Neural cell (in vitro differentiated cells): ENCODE measurements around the gene DRD1.
"Not testable (repeated sequence)": the region's sequence is repeated elsewhere in the genome, so short reads cannot be mapped to it uniquely, and the experiment has no call there.

ENCODE experiments used
- EZH2 ChIP-seq: fragments of 200-600, 300-800 bp; shearing (Covaris generic), sonication (generic); IDR thresholded peaks from 2 replicates; pipeline ENCODE4 v1.6.1; 2014; ENCODE audit warnings: antibody characterized with exemption, low read length, borderline replicate concordance, mild to moderate bottlenecking; ENCODE audit not compliant: insufficient read depth, poor library complexity, severe bottlenecking
- POLR2AphosphoS5 ChIP-seq: IDR thresholded peaks from 2 replicates; pipeline ENCODE4 v1.6.1; 2012
- RAD21 ChIP-seq: fragments of 450-650 bp; conservative IDR thresholded peaks from 2 replicates; pipeline ENCODE4 v1.6.1; 2014; ENCODE audit warnings: antibody characterized with exemption, mild to moderate bottlenecking, moderate library complexity
- SMC3 ChIP-seq: fragments of 450-650 bp; conservative IDR thresholded peaks from 2 replicates; pipeline ENCODE4 v1.6.1; 2014; ENCODE audit warnings: antibody characterized with exemption, mild to moderate bottlenecking, moderate library complexity; ENCODE audit not compliant: poor library complexity
- TAF1 ChIP-seq: IDR thresholded peaks from 2 replicates; pipeline ENCODE4 v1.6.1; 2012; ENCODE audit warnings: low read depth
- TF ChIP-seq, protein P1 (sequence below): fragments of 450-650 bp; IDR thresholded peaks from 2 replicates; pipeline ENCODE4 v1.5.1; 2014; ENCODE audit warnings: antibody characterized with exemption, mild to moderate bottlenecking, moderate library complexity; ENCODE audit not compliant: poor library complexity, severe bottlenecking
- TF ChIP-seq, protein P2 (sequence below): IDR thresholded peaks from 2 replicates; pipeline ENCODE4 v1.6.1; 2012; ENCODE audit warnings: borderline replicate concordance

DNA sequence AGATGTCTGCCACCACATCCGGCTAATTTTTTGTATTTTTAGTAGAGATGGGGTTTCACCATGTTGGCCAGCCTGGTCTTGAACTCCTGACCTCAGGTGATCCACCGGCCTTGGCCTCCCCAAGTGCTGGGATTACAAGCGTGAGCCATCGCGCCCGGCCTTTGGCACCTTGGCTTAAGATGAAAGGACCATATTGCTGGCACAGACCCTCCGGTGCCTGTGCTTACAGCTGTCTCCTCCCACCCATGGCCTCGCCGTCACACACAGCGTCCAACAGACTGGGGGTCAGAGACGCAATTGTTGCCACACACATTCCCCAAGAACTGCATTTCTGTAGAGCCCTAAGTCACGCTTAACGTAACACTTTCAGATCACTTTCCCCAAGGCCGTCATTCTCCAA is 2.4 kb upstream of the DRD1 start:
- TF ChIP-seq, protein P1, sequence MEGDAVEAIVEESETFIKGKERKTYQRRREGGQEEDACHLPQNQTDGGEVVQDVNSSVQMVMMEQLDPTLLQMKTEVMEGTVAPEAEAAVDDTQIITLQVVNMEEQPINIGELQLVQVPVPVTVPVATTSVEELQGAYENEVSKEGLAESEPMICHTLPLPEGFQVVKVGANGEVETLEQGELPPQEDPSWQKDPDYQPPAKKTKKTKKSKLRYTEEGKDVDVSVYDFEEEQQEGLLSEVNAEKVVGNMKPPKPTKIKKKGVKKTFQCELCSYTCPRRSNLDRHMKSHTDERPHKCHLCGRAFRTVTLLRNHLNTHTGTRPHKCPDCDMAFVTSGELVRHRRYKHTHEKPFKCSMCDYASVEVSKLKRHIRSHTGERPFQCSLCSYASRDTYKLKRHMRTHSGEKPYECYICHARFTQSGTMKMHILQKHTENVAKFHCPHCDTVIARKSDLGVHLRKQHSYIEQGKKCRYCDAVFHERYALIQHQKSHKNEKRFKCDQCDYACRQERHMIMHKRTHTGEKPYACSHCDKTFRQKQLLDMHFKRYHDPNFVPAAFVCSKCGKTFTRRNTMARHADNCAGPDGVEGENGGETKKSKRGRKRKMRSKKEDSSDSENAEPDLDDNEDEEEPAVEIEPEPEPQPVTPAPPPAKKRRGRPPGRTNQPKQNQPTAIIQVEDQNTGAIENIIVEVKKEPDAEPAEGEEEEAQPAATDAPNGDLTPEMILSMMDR = not testable (repeated sequence)
- not testable (repeated sequence) for TF ChIP-seq SMC3, EZH2, TAF1, RAD21, POLR2AphosphoS5
- TF ChIP-seq, protein P2, sequence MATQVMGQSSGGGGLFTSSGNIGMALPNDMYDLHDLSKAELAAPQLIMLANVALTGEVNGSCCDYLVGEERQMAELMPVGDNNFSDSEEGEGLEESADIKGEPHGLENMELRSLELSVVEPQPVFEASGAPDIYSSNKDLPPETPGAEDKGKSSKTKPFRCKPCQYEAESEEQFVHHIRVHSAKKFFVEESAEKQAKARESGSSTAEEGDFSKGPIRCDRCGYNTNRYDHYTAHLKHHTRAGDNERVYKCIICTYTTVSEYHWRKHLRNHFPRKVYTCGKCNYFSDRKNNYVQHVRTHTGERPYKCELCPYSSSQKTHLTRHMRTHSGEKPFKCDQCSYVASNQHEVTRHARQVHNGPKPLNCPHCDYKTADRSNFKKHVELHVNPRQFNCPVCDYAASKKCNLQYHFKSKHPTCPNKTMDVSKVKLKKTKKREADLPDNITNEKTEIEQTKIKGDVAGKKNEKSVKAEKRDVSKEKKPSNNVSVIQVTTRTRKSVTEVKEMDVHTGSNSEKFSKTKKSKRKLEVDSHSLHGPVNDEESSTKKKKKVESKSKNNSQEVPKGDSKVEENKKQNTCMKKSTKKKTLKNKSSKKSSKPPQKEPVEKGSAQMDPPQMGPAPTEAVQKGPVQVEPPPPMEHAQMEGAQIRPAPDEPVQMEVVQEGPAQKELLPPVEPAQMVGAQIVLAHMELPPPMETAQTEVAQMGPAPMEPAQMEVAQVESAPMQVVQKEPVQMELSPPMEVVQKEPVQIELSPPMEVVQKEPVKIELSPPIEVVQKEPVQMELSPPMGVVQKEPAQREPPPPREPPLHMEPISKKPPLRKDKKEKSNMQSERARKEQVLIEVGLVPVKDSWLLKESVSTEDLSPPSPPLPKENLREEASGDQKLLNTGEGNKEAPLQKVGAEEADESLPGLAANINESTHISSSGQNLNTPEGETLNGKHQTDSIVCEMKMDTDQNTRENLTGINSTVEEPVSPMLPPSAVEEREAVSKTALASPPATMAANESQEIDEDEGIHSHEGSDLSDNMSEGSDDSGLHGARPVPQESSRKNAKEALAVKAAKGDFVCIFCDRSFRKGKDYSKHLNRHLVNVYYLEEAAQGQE = not testable (repeated sequence)
